HG03378 (cell line): Measurements from ENCODE around the gene SERPING1.
"Not testable (repeated sequence)": the region's sequence is repeated elsewhere in the genome, so short reads cannot be mapped to it uniquely, and the experiment has no call there.

Source experiments
- ATAC-seq: cut with Tn5 transposase; IDR thresholded peaks from one replicate; pipeline ENCODE4 v1.9.1; 2021; ENCODE audit warnings: mild to moderate bottlenecking, moderate library complexity; ENCODE audit not compliant: unreplicated experiment

Gene SERPING1

GRCh38 chr11:57652230-57652629, 54.7 kb downstream of the SERPING1 start:
- not testable (repeated sequence) for ATAC-seq

- ATAC-seq, result no peak
These were observed 55.2 kb downstream of the SERPING1 start for GRCh38 chr11:57652662-57653061.

GRCh38 chr11:57653163-57653562, 55.7 kb downstream of the SERPING1 start:
- ATAC-seq, result no peak

- ATAC-seq, result no peak
These were observed 59.4 kb downstream of the SERPING1 start for GRCh38 chr11:57656885-57657193.

GRCh38 chr11:57657194-57658022, 59.9 kb downstream of the SERPING1 start, which contains the start of gene CLP1:
CLP1 (plus strand) TSS chr11:57657762; CDS start chr11:57659477, 1,715 bp downstream.
- peak; percentile 98 for ATAC-seq

GRCh38 chr11:57658023-57658361, 60.5 kb downstream of the SERPING1 start:
- no peak for ATAC-seq

GRCh38 chr11:57659669-57660068, 62.2 kb downstream of the SERPING1 start:
- ATAC-seq, result no peak

GRCh38 chr11:57662893-57663292, 65.4 kb downstream of the SERPING1 start:
- no peak for ATAC-seq

GRCh38 chr11:57663975-57664374, 66.5 kb downstream of the SERPING1 start:
- no peak for ATAC-seq
